DMS114 treated with DMSO at 0.1 percent for 48 hours (cell line): ENCODE results near the gene TMEM201.
A peak's percentile ranks its signal among the peaks of the same experiment; 100 is the strongest.
"Not testable (repeated sequence)": the region's sequence is repeated elsewhere in the genome, so short reads cannot be mapped to it uniquely, and the experiment has no call there.

Source experiments
- DNase-seq: peaks from one replicate; lab custom pipeline; 2025; ENCODE audit not compliant: unreplicated experiment; lab: John Stamatoyannopoulos, UW

Gene TMEM201, protein sequence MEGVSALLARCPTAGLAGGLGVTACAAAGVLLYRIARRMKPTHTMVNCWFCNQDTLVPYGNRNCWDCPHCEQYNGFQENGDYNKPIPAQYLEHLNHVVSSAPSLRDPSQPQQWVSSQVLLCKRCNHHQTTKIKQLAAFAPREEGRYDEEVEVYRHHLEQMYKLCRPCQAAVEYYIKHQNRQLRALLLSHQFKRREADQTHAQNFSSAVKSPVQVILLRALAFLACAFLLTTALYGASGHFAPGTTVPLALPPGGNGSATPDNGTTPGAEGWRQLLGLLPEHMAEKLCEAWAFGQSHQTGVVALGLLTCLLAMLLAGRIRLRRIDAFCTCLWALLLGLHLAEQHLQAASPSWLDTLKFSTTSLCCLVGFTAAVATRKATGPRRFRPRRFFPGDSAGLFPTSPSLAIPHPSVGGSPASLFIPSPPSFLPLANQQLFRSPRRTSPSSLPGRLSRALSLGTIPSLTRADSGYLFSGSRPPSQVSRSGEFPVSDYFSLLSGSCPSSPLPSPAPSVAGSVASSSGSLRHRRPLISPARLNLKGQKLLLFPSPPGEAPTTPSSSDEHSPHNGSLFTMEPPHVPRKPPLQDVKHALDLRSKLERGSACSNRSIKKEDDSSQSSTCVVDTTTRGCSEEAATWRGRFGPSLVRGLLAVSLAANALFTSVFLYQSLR

GRCh38 chr1:9588551-9589143 is at the start of gene TMEM201:
TSS of gene TMEM201 (plus strand) at chr1:9588911. CDS start at chr1:9588931, 20 bp downstream.
- peak; percentile 76 for DNase-seq

GRCh38 chr1:9539165-9539828 is 49.4 kb upstream of the TMEM201 start, which contains the start of gene SLC25A33:
TSS of gene SLC25A33 (plus strand) at chr1:9539465. CDS start at chr1:9539692, 227 bp downstream.
- DNase-seq: peak; percentile 94

DNA sequence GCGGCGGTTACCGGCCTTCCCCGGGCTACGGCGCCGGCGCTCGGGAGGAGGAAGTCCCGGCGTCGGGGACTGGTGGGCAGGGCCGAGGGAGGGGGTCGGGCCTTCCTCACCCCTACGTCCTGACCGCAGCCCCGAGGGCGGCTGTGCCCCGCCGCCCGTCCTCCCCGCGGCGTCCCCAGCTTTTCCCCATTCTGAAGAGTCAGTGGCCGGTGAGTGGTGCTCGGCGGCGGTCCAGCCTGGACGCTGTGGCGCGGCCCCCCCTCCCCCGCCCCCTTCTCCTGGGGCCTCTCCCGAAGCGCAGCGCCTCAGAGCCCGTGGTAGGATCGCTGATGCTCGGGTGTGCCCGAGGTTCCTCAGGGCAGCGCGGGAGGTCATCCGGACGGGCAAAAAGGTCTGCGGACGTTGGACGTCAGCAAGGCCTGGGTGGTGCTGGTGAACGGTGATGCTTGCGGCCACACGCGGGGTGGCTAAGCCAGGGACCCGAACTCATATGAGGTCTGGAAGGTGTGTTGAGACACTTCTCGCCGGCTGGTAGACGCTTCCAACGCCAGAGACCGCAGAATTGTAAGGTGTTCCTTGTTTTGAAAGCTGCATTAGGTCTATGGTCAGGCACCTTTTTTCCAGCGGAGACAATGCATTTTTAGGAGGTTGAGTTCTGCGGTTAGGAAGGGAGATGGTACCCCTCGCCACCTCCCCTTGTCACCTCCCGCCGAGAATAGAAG is 48.7 kb upstream of the TMEM201 start:
- DNase-seq: no peak

- DNase-seq: no peak
Measured at GRCh38 chr1:9542430-9542829, 46.3 kb upstream of the TMEM201 start.

DNA sequence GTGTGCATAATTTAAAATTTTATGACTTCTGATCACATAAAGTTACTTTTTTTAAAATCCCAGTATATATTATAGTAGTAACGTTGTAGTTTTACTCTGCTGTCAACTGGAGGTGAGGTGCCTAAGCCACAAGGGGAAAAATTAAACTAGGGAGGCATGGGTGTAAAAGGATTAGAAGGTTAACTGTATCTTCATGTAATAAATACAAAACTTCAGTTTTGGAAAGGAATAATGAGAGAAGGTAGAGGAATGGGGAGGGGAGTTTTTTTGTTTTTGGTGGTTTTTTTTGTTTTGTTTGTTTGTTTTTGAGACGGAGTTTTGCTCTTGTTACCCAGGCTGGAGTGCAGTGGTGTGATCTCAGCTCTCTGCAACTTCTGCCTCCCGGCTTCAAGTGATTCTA is 43.8 kb upstream of the TMEM201 start:
- no peak for DNase-seq

DNA sequence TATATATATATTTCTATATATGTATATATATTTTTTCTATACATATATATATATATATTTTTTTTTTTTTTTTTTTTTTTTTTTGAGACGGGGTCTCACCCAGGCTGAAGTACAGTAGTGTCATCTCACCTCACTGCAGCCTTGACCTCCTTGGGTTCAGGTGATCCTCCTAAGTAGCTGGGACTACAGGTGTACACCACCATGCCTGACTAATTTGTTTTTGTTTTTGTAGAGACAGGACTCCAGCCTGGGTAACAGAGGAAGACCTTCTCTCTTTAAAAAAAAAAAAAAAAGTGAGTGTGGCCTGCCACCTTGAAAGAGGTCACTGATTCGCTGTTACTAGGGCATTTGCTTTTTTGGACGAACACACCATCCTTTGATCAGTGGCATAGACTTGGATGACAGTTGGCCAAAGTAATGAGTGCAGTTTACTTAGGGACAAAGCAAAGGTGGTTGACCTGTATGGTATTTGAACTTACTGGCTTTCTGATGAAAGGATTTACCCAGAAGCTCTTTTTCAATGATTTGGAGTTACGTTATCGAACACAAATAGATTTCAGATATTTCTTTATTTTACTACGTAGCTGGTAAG is 38.7 kb upstream of the TMEM201 start:
- no peak for DNase-seq

DNA sequence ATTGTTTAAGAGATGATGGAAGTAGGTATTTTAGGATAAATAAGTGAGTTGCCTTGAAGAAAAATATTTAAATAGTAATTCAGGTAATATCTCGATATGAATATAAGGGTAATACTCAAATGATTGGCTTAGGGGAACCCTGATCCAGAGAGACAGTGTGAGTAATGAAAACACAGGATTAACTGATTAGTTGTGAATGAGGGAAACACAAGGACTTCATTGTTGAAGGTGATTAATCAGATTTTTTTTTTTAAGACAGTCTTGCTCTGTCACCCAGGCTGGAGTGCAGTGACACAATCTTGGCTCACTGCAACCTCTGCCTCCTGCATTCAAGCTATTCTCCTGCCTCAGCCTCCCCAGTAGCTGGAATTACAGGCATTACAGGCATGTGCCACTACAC is 36.7 kb upstream of the TMEM201 start:
- DNase-seq: no peak

DNA sequence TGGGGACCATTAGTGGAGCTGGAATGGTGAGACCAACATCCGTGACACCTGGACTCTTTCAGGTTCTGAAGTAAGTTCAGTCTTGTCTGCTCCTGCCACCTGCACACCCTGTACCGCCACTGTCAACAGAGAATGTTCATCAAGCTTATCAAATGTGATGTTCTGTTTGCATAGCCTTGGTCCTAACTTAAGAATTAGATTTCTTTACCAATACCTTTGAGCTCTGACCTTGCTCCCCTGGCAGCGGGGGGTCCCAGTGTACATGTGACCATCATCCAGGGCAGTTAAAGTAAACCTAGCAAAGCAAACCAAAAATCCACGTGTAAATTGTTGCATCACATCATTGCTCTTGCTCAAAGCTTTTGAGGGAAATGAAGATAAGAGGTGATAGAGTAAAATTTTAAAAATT is 35.0 kb upstream of the TMEM201 start:
- no peak for DNase-seq

DNA sequence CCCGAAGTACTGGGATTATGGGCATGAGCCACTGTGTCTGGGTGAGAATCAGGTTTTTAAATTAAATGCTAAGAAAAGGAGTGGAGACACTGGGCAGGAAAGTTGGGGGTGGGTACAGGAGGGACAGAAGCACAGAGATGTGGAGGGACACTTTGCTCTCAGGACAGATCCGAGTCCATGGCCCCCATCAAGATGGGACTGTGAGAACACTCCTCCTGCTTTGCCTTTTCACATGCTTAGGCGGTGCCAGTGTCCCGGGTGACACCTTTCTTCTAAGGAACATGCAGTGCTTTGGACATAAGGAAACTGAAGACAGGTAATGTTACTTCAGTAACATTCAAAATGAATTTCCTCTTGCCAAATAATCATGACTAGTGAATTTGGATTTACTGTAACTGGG is 32.8 kb upstream of the TMEM201 start:
- DNase-seq: no peak

DNA sequence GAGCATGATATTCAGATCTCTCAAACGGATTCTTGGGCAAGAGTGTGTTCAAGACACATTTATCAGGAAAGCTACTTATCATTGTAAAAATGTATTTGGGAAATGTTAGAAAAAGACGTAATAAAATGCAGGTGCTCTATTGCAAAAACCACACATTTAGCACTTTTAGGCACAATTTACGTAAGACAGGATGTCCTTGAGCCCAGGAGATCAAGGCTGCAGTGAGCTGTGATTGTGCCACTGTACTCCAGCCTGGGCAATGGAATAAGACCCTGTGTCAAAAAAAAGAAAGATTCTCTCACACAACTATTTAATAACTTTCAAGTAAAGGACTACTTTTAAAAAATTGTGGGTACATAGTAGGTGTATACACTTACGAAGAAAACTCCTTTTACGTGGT is 31.1 kb upstream of the TMEM201 start:
- DNase-seq: no peak

- DNase-seq: no peak
Measured at GRCh38 chr1:9558271-9558945, 30.3 kb upstream of the TMEM201 start.

- no peak for DNase-seq
Measured at GRCh38 chr1:9558946-9559545, 29.7 kb upstream of the TMEM201 start.

DNA sequence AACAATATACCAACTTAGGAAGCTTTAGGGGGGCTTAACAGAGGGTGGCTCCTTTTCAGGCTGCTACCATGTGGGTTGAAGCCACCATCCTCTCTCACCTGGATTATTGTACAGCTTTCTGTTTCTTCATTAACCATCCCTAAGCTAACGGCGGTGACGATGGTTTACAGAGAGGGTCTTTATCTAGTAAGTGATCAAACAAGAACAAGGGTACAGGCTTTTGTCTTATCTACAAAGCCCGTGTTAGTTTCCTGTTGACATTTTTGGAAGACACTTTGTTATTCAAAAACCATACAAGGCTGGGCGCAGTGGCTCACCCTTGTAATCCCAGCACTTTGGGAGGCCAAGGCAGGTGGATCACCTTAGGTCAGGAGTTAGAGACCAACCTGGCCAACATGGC is 29.0 kb upstream of the TMEM201 start:
- no peak for DNase-seq

GRCh38 chr1:9560090-9560489 is 28.6 kb upstream of the TMEM201 start:
- not testable (repeated sequence) for DNase-seq

- DNase-seq: peak; percentile 24
Measured at GRCh38 chr1:9561429-9561828, 27.3 kb upstream of the TMEM201 start.

DNA sequence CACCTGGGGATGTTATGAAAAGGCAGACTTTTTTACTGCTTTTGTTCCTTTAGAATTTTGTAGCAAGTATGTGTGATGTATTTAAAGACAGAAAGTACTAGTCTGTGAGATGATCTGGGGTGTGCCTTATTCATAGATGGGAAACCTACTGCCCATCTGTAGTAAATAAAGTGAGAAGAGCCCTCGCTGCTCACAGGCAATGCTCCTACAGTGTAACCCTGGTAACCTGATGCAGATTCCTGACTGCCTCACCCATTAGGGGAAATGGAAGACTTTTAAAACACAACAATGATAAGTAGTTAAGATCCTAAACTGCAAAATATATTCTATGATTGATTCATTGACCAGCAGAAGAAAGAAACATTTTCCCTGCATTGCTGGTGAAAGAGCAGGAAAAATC is 19.4 kb upstream of the TMEM201 start:
- DNase-seq: no peak

DNA sequence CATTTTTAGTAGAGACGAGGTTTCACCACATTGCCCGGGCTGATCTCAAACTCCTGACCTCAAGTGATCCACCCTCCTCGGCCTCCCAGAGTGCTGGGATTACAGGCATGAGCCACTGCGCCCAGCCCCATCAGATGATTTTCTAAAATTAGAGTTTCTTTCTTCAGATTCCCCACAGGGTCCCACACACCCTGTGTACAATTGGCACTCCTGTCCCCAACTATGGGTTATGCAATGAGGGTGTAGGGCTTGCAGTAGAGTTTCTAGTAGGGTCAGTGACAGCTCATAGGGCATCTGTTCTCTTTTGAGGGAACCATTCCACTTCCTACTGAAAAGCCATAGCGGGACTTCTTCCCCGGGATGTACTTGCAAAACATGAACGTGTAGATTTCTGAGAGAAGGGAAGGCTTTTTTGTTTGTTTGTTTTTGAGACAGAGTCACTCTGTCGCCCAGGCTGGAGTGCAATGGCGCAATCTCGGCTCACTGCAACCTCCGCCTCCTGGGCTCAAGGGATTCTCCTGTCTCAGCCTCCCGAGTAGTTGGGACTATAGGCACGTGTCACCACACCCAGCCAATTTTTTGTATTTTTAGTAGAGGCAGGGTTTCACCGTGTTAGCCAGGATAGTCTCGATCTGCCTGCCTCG is 17.7 kb upstream of the TMEM201 start:
- not testable (repeated sequence) for DNase-seq

DNA sequence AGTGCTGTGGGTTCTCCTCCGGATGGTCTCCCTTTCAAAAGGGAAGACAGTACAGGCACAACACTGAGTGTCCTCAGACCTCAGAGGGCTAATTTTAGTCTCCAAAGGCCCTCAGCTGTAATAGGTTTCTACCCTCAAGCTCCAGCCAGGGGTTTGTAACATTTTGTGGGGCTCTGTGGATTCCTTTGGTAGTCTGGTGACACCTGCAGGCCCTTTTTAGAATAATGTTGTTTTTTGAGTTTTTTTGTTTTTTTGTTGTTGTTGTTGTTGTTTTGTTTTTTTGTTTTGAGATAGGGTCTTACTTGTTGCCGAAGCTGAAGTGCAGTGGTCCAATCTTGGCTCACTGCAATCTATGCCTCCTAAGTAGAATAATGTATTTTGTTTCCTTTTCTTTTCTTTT is 15.0 kb upstream of the TMEM201 start:
- DNase-seq: no peak

GRCh38 chr1:9575486-9575885 is 13.2 kb upstream of the TMEM201 start:
- no peak for DNase-seq
